ENCODE results near the gene POFUT1. TPM values are rescaled to one million over a fixed set of nuclear protein-coding genes. Genes with fewer than 3 reads are reported as not detected.
A peak's percentile ranks its signal among the peaks of the same experiment; 100 is the strongest.

POFUT1 gene
- total and polyA plus RNA-seq, 9 of the 15 experiments (the other 6 are each of a cell fraction or from before 2014, with no cell fraction given) = 3.5 to 44.7 (median 23.5) TPM

GRCh38 chr20:32207626-32208498 is at the start of gene POFUT1, which contains the start of gene PLAGL2 (continued):
- peak; percentile 57; the same call in 1 of the 2 replicates for TF ChIP-seq ZBTB40 (IDR thresholded peaks at IDR 0.05)
- no peak for TF ChIP-seq ZBTB40 (CRISPR knock-in tag; IDR thresholded peaks at IDR 0.05)
- peak; percentile 24 to 27 (median 26); a peak in 4 of 6 replicates for TF ChIP-seq CTCF (IDR thresholded peaks at IDR 0.05 in 2 of 3, conservative IDR thresholded peaks at IDR 0.05 in 1 of 3; ENCODE audit: insufficient read depth in 2 of 3, low read depth in 1 of 3, low read length in 3 of 3)
- TF ChIP-seq HMGXB4 (CRISPR knock-in tag; IDR thresholded peaks at IDR 0.05) = peak; percentile 51
- TF ChIP-seq ZNF12 (CRISPR knock-in tag; IDR thresholded peaks at IDR 0.05) = 0 out of 2 replicates have a peak, but pooled peaks have one; percentile 22
- no peak for TF ChIP-seq NR4A1 (CRISPR knock-in tag; IDR thresholded peaks at IDR 0.05)
- TF ChIP-seq NR4A1 (tag; IDR thresholded peaks at IDR 0.05) = no peak
- TF ChIP-seq NRF1 (conservative IDR thresholded peaks at IDR 0.05 in 1 of 2, IDR thresholded peaks at IDR 0.05 in 1 of 2) = peak; percentile 79 to 83; a peak in 3 of 4 replicates
- peak; percentile 75 for TF ChIP-seq ZNF143 (CRISPR knock-in tag; IDR thresholded peaks at IDR 0.05)
- peak; percentile 98 for TF ChIP-seq BCOR (IDR thresholded peaks at IDR 0.05)
- TF ChIP-seq YY1 (IDR thresholded peaks at IDR 0.05; ENCODE audit: borderline replicate concordance in 1 of 3, control insufficient read depth in 1 of 3, extremely low read depth in 1 of 3, insufficient read depth in 3 of 3, insufficient read length in 1 of 3, insufficient replicate concordance in 2 of 3, low read depth in 1 of 3, low read length in 2 of 3) = peak; percentile 56 to 89 (median 84)
- TF ChIP-seq POLR2B (IDR thresholded peaks at IDR 0.05; ENCODE audit: low read depth, partially characterized antibody) = peak; percentile 80
- peak; percentile 86 for TF ChIP-seq HDAC2 (IDR thresholded peaks at IDR 0.05)
- peak; percentile 40; the same call in 1 of the 2 replicates for TF ChIP-seq NFRKB (IDR thresholded peaks at IDR 0.05; ENCODE audit: low read depth)

Measured in K562 (cell line).